RKO (cell line): ENCODE measurements around the gene CFAP20DC.
"Not testable (repeated sequence)": the region's sequence is repeated elsewhere in the genome, so short reads cannot be mapped to it uniquely, and the experiment has no call there.

ENCODE experiments used
- DNase-seq: peaks from one replicate; pipeline ENCODE4 v3.0.0-alpha.2; 2016; ENCODE audit warnings: low spot score

CFAP20DC gene

DNA sequence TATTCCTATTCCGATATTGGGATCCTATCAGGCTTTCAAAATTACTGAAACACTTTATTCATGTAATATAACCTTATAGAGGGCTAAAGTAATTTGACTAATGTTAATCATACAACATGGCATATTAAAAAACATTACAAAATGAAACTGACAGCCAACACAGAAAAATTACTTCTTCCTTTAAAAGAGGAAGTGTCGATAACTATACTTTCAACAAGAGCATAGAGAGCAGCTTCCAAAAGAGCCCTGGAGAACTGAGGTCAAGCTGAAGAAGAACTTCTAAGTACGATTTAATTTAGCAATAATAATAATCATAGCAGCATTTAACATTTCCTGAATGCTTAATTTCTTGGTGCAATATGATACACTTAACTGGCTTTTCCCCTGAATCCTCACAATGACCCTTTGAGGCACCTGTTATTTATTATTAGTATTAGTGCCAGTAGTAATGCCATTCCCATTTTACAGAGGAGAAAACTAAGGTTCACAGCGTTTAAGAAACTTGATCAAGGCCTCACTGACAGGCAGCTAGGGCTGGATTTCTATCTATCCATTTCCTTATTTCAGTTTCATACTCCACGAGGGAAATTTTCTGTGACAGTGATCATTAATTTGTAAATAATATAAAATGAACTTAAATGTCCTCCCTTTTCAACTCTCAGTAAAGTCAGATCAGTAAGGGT, 181.6 kb downstream of the CFAP20DC start:
- no peak for DNase-seq

- DNase-seq: no peak
These were observed 182.2 kb downstream of the CFAP20DC start for GRCh38 chr3:58867621-58868020.

DNA sequence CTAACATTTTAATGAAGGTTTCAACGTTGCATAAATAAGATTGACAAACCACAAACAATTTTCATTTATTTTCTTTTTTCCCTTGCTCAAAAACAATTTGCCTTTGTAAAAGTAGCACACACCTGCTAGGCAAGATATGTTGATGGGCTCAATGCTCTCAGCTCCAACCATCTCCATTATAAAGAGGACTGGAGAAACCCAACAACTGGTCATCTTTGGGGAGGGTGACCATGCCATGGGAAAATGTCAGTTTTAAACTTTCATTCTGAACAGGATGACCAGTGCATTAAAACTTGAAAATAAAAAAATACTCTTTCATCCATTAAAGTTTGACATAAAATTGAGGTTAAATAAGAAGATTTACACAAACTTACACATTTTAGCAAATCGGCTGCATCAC, 183.7 kb downstream of the CFAP20DC start:
- DNase-seq: no peak

DNA sequence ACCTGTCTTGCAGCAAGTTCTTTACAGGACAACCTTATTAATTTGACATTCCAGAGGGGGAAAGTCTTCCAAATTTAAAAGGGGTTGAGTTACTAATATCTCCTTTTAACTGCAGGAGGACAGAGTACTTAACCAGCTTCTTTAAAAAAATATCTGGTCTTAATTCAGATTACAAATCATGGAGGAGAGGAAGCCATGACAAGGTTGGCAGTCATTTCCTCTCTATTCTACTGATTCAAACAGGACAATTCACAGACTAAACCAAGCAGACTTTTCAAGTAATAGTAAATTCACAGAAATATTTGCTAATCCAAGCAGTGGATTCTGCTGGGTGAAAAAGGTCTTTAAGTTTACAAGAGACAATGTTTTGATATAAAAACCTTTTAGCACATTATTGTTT, 185.3 kb downstream of the CFAP20DC start:
- DNase-seq: no peak

GRCh38 chr3:58863206-58863605, 186.6 kb downstream of the CFAP20DC start:
- no peak for DNase-seq

DNA sequence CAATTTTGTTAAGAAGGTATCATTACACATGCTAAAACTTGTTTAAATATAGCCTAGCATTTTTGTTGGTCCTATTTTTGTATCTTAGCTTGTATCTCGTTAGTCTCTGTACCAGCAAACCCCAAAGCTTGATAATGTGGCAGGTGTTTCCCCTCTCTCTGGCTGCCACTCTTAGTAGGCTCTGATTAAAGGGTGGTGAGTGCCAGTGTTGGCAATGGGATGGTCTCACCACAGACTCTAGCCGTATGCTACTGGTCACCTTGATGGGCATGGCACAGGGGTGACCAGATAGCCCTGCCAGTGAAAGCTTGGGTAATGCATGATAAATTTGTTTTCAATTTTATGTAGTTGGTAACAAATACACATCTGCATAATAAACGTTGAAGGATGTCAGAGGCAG, 188.3 kb downstream of the CFAP20DC start:
- DNase-seq: no peak

- DNase-seq: no peak
These were observed 191.7 kb downstream of the CFAP20DC start for GRCh38 chr3:58858126-58858525.

- DNase-seq: no peak
These were observed 192.4 kb downstream of the CFAP20DC start for GRCh38 chr3:58857402-58857801.

DNA sequence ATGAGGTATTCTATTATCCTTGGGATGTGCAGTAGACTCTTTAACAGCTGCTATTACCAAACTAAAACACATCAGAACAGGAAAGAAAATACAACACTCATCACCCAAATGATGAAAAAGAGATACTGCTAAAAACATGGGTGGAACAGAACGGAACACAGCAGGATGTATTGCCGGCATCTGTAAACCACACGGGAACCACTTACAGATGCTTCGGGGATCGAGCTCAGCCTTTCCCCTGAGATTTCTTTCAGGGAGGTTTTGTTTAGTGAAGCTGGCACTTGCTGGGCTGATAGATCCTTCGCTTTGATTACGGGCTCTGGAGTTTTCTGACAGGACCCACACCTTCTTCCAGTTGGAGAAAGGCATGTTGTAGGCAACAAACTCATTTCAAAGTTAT, 201.0 kb downstream of the CFAP20DC start:
- no peak for DNase-seq

DNA sequence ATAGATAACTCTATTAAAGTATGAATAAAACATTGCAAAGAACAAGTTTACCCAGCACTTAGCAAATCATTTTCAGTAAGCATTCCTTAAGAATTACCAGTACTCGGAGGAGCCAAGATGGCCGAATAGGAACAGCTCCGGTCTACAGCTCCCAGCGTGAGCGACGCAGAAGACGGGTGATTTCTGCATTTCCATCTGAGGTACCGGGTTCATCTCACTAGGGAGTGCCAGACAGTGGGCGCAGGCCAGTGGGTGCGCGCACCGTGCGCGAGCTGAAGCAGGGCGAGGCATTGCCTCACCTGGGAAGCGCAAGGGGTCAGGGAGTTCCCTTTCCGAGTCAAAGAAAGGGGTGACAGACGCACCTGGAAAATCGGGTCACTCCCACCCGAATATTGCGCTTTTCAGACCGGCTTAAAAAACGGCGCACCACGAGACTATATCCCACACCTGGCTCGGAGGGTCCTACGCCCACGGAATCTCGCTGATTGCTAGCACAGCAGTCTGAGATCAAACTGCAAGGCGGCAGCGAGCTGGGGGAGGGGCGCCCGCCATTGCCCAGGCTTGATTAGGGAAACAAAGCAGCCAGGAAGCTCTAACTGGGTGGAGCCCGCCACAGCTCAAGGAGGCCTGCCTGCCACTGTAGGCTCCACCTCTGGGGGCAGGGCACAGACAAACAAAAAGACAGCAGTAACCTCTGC, 207.6 kb downstream of the CFAP20DC start:
- not testable (repeated sequence) for DNase-seq

GRCh38 chr3:58840949-58841348, 208.9 kb downstream of the CFAP20DC start:
- no peak for DNase-seq

GRCh38 chr3:58839964-58840363, 209.9 kb downstream of the CFAP20DC start:
- DNase-seq: no peak

DNA sequence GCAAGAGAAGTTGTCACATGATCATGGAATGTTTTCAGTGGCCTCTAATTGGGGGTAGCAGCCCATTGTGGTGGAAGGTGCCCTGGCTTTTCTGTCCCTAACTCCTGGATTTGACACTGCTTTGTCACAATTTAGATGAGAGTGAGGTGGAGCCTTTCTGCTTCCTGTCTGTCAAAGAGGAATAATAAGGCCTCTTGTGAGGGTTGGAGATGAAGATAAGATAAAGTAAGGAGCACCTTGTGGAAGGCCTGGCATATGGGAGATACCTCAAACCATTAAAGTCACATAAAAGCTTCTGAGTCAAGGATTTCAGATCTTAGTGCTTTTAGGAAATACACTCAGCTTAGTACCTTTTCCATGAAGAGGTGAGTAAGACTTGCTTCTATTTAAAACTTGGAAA, 210.6 kb downstream of the CFAP20DC start:
- DNase-seq: no peak

DNA sequence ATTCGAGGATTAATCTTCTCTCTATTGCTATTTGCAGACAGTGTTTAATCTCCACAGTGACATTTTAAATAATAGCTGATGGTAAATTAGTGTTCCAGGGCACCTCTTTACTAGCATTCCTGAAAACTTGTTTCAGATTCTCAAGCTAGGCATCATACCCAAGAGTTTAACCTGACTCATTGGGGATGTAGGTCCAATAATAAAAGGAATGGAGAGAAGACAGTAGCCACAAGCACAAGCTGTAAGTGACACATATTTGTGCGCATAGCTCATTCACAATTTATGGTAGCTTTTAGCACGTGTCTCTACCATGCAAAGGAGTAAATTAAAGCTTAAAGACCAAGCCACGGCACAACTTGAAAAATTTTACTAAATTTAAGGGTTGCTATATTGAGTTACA, 212.0 kb downstream of the CFAP20DC start:
- no peak for DNase-seq

- no peak for DNase-seq
These were observed 212.5 kb downstream of the CFAP20DC start for GRCh38 chr3:58837141-58837843.

DNA sequence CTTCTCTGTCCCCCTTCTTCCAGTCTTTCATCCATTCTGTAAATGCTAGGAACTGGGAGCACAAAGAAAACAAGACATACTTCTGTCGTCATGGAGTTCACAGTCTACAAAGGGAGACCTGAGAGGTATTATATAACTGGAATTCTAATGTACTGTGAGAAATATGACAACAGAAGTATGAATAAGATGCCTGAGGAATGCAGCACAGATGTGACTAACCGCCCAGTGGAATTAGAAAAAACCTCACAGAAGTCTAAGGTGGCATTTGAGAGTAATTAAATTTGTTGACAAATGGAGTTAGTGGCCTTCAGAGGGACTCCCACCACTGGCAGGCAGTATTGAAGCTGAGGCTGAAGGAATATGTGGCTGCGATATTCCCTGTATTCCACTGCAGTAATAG, 214.7 kb downstream of the CFAP20DC start:
- DNase-seq: peak; percentile 7

DNA sequence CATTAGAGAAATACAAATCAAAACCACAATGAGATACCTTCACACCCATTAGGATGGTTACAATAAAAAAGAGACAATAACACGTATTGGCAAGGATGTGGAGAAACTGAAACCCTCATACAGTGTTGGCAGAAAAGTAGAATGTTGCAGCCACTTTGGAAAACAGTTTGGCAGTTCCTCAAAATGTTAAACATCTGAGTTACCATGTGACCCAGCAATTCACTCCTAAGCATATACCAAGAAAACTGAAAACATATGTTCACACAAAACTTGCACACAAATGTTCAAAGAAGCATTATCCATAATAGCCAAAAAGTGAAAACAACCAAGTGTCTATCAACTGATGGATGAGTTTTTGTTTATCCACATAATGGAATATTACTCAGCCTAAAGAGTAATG, 216.3 kb downstream of the CFAP20DC start:
- DNase-seq: no peak

- no peak for DNase-seq
These were observed 220.4 kb downstream of the CFAP20DC start for GRCh38 chr3:58829321-58830000.

GRCh38 chr3:58824777-58825176, 225.0 kb downstream of the CFAP20DC start:
- no peak for DNase-seq

DNA sequence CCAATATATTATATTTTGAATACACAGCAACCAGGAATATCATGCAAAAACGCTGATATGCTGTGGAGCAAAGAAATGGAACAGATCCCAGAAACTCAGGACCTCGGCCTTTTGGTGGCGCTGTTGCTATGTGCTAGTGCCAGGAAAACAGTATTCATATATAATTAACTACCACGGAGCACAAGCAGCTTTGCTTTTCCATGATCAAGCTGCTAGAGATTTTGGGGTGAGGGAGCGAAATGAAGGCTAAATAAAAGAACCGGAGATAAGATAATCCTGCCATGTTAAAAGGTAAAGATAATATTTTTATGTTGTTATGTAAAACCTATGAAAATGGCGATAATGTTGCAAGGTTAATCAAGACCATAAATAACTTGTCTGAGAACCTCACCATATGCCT, 225.5 kb downstream of the CFAP20DC start:
- DNase-seq: peak; percentile 61

DNA sequence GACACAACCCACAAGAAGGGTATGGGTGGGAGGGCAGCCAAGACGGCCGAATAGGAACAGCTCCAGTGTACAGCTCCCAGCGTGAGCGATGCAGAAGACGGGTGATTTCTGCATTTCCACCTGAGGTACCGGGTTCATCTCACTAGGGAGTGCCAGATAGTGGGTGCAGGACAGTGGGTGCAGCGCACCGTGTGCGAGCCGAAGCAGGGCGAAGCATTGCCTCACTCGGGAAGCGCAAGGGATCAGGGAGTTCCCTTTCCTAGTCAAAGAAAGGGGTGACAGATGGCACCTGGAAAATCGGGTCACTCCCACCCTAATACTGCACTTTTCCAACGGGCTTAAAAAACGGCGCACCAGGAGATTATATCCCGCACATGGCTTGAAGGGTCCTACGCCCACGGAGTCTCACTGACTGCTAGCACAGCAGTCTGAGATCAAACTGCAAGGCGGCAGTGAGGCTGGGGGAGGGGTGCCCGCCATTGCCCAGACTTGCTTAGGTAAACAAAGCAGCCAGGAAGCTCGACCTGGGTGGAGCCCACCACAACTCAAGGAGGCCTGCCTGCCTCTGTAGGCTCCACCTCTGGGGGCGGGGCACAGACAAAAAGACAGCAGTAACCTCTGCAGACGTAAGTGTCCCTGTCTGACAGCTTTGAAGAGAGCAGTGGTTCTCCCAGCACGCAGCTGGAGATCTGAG, 243.1 kb downstream of the CFAP20DC start:
- DNase-seq: not testable (repeated sequence)

- no peak for DNase-seq
These were observed 244.9 kb downstream of the CFAP20DC start for GRCh38 chr3:58804914-58805313.
